GM18909 (cell line): ENCODE data around the gene PRELID3B.

Experiments
- ATAC-seq: cut with Tn5 transposase; IDR thresholded peaks from one replicate; pipeline ENCODE4 v1.9.1; 2021; ENCODE audit warnings: mild to moderate bottlenecking; ENCODE audit not compliant: unreplicated experiment, poor library complexity

The PRELID3B gene

DNA sequence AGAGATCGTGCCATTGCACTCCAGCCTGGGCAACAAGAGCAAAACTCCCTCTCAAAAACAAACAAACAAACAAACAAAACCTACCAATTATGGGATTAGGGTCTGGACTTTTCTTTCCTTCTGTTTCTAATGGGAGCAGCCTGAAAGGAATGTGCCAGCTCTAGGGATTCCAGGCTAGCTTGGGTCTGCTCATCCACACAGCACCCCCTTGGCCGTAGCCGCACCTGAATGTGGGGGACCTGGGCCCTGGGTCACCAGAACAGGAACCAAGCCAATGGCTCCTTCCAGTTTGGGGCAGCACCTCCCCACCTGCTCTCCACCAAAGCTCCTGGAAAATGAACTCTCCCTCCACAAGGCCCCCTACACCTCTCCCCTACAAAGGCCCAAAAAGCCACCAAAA is 42.3 kb downstream of the PRELID3B start:
- ATAC-seq = no peak

DNA sequence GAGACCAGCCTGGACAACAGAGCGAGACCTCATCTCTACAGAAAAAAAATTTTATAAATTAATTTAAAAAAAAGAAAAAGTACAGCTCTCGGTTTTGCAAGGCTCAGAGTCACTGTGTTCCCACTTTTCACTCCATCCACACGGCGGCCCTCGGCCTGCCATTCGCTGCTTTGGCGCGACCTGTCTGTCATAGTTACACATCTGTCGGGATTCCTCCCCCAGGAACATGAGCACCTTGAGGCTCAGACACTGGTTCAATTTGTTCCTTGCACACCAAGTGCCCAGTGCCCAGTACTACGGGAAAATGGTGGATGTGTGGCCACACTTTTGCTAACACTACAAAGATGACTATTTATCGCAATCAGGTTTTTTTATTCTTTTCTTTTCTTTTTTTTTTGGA is 43.9 kb downstream of the PRELID3B start:
- ATAC-seq = no peak

DNA sequence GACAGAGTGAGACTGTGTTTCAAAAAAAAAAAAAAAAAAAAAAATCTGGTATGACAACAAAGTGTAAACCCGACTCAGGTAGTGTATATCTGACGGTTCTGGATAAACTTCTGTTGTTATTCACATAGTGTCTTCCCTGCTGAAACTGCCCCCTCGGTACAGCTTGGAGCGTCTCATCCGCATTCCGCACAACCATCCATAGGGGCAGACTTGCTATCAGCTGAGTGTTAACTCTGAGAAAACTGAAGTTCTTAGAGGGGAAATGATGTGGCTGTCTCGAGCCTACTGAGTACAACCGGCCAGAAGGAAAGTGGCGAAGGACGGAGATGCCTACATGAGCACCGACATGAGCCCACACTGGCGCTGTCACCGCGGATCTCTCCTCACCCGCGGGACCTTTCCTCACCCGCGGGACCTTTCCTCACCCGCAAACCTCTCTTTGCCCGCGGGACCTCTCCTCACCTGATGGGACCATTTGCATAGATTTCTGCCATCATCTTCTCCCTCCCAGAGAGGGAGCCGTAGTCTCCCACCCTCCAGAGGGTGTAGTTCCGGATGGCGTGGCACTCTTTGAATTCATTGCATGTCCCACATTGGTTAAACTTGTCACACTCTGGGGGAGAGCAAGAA is 45.3 kb downstream of the PRELID3B start:
- no peak for ATAC-seq

DNA sequence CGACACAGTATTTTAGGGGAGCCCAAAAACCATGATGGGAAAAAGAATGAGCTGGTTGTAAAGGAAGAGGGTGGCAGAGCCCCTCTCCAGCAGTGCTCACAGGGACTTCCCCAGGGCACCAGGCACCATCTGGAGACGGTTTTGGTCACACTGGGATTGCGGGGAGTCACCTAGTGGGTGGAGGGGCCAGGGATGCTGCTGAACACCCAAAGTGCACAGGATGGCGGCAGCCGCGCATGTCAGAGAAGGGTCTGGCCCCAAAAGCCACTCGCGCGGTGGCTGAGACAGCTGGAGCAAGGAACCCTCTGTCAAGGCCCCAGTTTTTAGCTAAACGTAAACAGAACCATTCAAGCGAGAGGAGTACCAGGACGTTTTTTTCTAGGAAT is 46.4 kb downstream of the PRELID3B start:
- no peak for ATAC-seq

DNA sequence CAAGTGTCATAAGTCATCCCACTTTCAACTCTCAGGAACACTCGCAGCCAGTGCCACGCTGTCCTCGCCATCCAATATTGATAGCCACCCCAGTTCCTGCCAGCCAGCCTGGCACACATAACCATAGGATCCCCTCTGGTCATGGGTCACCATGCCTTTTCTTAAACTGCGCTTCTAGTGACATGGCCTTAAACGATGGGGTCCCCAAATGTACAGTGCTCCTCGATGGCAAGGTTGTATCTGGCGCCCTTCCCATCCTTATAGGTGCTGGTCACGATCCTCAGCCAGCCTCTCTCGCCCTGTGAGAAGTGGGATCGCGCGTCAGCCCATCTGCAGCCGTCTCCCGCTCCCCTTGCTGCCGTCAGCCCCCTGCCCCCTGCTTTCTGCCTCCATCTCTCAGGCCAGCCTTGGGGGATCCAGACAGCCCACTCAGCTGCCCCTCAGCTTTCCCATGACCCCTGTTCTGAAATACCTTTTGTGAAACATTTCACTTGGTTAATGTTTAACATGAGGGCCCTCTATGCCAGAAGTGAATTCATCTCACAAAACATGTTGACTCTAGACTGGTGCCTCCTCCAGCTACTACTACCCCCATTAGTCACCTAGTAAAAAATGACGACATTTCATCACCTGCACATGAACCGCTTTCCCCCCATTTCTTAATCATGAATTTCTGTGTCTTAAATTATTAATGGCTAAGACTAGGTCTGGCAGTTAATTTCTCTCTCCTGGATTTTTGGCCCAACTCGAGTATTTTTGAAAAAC is 46.9 kb downstream of the PRELID3B start:
- ATAC-seq = no peak

DNA sequence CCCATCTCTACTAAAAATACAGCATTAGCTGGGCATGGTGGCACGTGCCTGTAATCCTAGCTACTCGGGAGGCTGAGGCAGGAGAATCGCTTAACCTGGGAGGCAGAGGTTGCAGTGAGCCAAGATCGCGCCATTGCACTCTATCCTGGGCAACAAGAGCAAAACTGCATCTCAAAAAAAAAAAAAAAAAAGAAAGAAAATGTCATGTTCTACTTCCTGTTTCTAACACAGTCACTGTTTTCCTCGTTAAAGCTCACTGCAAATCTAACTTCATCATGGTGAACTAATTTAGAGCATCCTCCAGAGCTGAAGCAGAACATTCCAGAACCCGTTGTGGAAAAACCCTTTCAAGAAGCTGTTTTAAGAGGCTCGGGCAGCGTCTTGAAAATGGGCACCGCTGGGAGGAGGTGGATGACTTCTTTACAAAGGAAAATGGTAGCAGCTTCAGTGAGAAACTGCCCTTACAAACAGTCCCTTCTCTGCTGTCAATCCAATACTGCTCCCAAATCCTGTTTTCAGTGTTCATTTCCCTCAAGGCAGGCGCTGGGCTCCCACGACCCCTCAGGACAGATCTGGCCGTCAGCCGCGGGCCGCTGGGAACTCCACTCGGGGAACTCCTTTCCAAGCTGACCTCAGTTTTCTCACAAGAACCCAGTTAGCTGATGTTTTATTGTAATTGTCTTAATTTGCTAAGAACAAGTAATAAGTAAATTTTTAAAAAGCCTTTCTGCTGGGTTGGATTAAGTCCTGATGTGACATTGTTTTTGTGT is 48.0 kb downstream of the PRELID3B start:
- no peak for ATAC-seq

DNA sequence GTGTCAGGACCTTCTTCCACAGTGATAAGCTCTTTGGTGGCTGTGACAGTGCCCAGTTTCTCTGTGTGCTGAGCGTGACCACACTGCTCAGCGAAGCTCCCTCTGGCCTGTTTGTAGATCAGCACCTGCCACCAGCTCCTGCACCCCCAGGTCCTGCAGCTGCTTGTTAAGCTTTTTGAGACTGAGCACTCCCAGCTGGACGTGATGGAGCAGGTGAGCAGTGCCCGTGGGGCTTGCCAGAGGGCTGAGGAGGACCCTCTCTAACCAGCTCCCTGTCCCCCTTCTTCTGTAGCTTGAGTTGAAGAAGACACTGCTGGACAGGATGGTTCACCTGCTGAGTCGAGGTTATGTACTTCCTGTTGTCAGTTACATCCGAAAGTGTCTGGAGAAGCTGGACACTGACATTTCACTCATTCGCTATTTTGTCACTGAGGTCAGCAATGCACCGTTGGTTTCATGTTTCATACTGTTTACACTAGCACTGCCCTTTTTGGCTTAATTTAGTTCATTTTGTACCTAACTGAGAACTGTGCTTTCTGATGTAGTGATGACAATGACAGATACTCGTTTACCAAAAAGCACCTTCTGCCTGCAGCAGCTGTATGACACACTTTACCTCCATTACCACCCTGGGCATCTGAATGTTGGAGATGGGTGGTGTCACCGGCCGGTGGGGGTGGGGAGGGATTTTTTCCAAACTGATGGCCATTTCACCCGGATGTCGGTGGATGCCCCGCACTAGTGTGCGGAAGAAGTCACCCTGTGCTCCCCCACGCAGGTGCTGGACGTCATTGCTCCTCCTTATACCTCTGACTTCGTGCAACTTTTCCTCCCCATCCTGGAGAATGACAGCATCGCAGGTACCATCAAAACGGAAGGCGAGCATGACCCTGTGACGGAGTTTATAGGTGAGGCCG is 49.0 kb downstream of the PRELID3B start:
- no peak for ATAC-seq

DNA sequence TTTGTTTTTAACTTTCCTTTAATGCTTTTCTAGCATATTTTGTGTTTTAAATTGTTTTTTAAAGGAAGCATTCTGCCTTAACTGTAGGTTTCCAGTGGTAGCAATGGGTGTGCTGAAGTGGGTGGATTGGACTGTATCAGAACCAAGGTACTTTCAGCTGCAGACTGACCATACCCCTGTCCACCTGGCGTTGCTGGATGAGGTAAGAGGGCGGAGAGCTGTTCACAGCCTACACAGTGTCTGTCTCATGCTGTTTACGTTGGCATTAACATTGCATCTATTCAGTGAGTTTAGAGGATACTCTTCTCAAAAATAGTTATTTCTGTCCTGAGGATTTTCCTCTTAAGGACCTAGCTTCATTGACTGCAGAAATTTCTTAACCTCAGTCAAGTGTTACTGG is 49.7 kb downstream of the PRELID3B start:
- ATAC-seq = no peak

DNA sequence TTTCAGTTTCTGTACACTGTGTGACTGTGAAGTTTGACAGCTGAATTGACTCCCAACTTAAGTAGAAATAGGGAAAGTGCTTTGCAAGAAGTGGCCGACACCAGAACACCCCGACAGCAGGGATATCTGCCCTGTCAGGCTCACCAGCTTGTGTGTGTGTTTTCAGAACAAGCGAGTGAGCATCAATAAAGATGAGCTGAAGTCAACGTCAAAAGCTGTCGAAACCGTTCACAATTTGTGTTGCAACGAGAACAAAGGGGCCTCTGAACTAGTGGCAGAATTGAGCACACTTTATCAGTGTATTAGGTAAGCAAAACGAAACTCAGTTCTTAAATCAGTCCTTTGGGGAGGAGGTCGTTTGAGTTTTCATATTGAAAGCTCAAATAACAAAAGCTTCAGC is 50.9 kb downstream of the PRELID3B start:
- ATAC-seq = no peak

DNA sequence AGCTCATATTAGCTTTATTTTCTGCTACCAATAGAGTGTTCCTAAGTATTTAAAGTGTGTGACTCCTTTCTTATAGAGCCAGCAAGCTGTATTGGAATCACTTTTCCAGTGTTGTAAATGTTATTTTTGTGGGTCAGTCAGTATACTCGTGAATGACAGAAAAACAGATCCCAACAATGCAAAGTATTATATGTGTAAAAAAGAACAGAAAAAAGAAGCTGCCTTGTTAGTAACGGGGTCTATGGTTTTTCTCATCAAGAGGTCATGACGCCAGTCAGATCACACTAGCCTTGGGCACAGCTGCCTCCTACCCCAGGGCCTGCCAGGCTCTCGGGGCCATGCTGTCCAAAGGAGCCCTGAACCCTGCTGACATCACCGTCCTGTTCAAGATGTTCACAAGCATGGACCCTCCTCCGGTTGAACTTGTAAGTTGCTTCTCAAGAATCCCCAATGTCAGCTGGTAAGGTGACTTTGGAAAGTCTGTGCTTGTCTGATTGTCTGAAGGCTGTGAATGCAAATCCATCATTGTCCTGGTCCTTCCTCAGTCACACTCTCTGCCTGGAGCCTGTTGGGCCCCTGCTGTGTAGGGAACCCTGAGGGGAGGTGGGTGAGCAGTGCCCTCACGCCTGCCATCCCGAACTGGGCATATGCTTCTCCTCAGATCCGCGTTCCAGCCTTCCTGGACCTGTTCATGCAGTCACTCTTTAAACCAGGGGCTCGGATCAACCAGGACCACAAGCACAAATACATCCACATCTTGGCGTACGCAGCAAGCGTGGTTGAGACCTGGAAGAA is 51.7 kb downstream of the PRELID3B start:
- no peak for ATAC-seq

DNA sequence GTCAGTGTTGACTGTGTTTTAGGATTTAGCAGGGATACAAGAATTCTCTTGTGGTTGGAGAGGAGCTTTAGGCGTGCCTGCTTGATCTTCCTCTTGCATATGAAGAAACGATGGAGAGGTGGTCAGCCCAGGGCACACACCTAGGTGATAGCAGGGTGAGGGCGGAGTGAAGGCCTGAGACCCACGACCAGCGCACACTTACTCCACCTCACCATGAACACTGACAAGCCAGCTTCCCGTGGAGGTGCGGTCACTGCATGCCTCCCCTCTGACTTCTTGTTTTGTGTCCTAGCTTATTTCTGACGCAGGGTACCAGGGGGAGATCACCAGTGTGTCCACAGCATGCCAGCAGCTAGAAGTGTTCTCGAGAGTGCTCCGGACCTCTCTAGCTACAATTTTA is 53.4 kb downstream of the PRELID3B start:
- ATAC-seq = no peak

DNA sequence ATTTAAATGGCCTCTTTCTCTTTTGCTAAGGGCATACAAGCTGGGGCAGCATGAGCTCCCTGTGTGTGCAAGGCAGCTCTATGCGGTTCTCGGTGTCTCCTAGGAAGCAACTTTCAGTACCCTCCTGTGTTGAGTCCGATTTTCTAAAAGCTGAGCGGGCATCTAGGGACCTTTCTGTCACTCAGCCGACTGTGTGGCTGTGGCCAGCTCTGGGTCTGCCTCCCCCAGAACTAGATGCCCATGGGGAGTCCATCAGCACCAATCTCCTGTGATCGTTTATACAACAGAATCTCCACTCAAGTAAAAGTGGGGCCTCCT is 54.1 kb downstream of the PRELID3B start:
- no peak for ATAC-seq

DNA sequence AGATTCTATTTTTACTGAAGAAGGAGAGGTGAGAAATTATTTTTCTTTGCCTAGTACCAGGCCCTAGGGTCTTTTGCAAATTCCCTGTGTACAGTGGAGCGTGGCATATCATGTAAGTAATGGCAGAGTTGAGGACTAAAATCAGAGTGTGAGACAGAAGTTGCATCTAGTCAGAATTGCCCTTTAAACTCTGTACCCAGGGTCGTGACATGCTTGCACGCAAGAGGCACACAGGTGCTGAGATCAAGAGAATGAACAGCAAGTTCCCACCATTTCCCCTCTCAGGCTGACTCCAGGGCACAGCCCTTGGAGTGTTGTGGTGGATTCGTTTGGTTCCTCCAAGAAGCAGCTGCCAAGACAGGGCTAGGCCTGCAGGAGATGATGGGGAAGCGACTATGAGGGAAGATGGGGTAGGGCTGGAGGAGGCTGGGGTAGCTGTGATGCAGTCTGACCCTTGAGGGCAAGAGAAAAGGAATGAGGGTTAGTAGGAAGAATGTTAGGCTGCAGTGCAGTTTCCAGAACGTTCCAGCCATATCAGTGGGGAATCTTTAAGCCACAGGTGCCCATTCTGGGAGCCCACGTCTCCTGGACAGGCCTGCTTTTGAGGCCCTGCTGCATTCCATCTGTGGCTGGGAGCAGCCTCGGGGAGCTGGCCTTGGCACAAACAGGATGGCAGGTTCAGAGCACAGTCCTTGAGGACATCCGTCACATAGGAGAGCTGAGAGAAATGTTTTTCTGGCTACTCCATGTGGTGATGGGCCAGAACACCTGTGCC is 54.6 kb downstream of the PRELID3B start:
- ATAC-seq = no peak

DNA sequence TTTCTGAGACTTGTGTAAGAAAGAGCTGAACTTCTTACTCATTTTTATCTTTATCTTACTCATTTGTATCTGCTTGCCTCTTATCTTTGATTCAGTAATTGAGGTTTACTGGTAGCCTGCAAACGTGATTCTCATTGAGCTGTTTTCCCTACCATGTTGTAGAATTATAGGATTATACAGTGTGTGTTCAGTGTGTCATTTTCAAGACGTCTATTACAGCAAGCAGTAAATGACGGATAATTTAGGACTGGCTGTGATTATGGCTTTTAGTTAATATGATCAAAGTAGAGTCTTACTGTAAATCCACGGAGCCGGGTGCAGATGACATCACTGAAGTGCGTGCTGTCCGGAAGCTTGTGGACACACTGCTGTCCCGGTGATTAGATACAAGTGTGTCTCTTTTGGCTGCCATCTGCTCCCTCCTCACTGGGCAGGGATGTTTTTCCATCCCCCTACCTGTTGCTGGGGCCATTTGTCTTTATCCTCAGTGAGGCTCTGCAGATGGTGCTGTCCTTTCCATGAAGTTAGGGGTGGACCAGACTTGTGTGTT is 55.5 kb downstream of the PRELID3B start:
- no peak for ATAC-seq

DNA sequence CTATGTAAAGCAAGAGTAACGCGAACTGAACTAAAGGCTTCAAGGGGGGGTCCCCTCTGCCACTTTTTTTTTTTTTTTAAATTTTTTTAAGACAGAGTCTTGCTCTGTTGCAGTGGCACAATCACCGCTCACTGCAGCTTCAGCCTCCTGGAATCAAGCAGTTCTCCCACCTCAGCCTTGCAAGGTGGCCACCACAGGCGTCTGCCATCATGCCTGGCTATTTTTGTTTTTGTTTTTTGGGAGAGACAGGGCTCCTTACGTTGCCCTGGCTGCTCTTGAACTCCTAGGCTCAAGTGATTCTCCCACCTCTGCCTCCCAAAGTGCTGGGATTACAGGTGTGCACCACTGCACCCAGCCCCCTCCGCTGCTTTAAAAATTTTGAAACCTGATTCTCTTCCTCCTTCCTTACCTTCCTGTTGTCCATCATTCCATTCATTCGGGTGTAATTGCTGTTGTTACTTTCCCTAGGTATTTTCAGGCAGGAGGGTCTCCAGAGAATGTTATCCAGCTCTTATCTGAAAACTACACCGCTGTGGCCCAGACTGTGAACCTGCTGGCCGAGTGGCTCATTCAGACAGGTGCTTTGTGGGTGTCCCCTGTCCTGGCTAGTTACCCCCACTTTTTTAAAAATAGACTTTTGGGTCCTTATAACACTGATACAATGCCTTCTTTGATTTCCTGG is 56.2 kb downstream of the PRELID3B start:
- no peak for ATAC-seq

DNA sequence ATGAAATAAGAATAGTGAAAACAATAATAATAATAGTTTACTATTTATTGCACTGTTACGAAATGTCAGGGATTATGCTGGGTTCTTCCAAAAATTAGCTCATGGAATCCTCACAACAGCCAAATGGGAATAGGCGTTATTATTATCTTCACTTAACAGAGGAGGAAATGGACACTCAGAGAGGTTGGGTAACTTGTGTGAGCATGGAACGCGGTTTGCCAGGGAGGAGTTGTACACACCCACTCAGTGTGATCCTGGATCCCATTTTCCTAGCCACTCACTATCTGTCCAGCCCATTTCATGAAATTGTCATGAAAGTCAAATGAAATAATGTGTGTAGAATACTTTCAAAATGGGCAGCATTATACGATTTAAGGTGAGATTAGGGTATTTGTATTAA is 56.9 kb downstream of the PRELID3B start:
- ATAC-seq = no peak

DNA sequence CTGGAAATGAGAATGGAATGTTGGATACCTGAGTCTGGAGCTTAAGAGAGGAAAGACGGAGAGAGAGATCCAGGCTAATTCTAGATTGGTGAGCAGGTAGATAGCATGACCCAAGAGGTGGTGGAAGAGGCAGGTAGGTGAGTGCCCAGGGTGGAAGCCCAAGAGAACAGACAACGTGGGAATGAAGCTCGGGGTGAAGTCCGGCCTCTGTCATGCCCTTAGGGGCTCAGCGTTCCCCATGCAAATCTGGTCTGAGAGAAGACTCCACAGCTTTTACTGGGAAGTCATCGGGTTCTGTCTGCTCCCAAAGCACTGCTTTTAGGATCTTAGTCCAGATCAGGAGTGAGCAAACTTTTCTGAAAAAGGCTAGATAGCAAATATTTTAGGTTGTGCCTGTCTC is 57.9 kb downstream of the PRELID3B start:
- ATAC-seq = no peak
